ENCODE data around the gene COLQ. TPM values are rescaled to one million over a fixed set of nuclear protein-coding genes. Genes with fewer than 3 reads are reported as not detected.

Gene COLQ
- total RNA-seq, 6 donors from 2014 or later: 1.1 to 34.6 (median 2.6) TPM

DNA sequence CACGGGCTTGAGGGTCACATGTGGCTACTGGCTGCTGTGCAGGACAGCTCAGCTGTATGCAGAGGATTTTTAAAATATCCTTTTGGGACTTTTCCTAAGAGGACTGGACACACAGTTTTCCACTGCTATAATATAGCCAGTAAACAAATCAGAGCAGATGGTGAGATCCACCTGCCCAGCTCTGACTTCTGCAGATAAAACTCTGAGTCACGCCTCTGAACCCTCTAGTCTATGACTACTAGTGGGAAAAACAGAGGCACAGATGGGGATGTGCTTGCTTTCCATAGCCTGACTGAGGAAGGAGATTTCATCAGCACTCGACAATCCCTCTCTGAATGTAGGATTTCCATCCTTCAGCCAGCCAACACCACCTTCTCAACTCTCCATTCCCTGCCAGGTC lies 45.1 kb downstream of the COLQ start:
- 77 to 83% methylated on average over 3 of the region's 3 CpGs for WGBS, 2 donors

DNA sequence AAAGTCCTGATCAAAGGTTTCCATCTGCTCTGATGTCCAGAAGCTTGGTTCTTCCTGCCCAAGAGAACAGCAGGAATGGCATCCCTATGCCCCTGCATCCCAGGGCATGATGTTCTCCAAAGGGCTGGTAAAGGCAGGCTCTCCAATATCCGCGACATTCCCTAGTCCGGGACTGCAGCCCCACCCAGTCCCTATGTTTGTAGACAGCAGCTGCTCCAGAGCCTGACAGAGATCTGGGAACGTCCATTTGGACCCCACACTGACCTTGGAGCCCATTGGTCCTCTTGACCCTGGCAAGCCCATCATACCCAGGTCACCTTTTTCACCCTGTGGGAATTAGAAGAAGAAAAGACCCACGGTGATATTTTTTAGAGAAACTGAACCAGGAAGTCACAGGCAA lies 46.3 kb downstream of the COLQ start:
- H3K4me3 ChIP-seq: no peak overlapping the region
- no peaks in the 10 kb centered on the region for H3K36me3 ChIP-seq
- H3K27me3 ChIP-seq: no peaks in the 10 kb centered on the region
- WGBS, 2 donors: 0 to 72% methylated on average over 1 to 5 of the region's 5 CpGs
- H3K9me3 ChIP-seq: peaks cover 0 to 3% (median 0%) of the 10 kb centered on the region in 4 donors
- no peak for DNase-seq
- no peak for ATAC-seq (ENCODE audit: low FRiP score in 2 of 2)
- no peak for TF ChIP-seq POLR2A (IDR thresholded peaks at IDR 0.05)
- no peak for TF ChIP-seq POLR2AphosphoS5 (IDR thresholded peaks at IDR 0.05)
- no peak for TF ChIP-seq EP300 (IDR thresholded peaks at IDR 0.05)
- TF ChIP-seq, protein P1, sequence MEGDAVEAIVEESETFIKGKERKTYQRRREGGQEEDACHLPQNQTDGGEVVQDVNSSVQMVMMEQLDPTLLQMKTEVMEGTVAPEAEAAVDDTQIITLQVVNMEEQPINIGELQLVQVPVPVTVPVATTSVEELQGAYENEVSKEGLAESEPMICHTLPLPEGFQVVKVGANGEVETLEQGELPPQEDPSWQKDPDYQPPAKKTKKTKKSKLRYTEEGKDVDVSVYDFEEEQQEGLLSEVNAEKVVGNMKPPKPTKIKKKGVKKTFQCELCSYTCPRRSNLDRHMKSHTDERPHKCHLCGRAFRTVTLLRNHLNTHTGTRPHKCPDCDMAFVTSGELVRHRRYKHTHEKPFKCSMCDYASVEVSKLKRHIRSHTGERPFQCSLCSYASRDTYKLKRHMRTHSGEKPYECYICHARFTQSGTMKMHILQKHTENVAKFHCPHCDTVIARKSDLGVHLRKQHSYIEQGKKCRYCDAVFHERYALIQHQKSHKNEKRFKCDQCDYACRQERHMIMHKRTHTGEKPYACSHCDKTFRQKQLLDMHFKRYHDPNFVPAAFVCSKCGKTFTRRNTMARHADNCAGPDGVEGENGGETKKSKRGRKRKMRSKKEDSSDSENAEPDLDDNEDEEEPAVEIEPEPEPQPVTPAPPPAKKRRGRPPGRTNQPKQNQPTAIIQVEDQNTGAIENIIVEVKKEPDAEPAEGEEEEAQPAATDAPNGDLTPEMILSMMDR (IDR thresholded peaks at IDR 0.05): no peak
- H3K27ac ChIP-seq: no peak overlapping the region
- H3K4me1 ChIP-seq: no peaks in the 10 kb centered on the region

More for the DNA sequence above, 45.1 kb downstream of the COLQ start:
- DNase-seq: no peak
- H3K9me3 ChIP-seq: peaks cover 0 to 3% (median 0%) of the 10 kb centered on the region in 4 donors
- TF ChIP-seq, protein P1 (IDR thresholded peaks at IDR 0.05): no peak
- no peak for TF ChIP-seq POLR2AphosphoS5 (IDR thresholded peaks at IDR 0.05)
- TF ChIP-seq POLR2A (IDR thresholded peaks at IDR 0.05): no peak
- TF ChIP-seq EP300 (IDR thresholded peaks at IDR 0.05): no peak
- H3K27me3 ChIP-seq: no peaks in the 10 kb centered on the region
- no peaks in the 10 kb centered on the region for H3K36me3 ChIP-seq
- no peak overlapping the region for H3K27ac ChIP-seq
- no peak overlapping the region for H3K4me3 ChIP-seq
- no peaks in the 10 kb centered on the region for H3K4me1 ChIP-seq
- no peak for ATAC-seq (ENCODE audit: low FRiP score in 2 of 2)

DNA sequence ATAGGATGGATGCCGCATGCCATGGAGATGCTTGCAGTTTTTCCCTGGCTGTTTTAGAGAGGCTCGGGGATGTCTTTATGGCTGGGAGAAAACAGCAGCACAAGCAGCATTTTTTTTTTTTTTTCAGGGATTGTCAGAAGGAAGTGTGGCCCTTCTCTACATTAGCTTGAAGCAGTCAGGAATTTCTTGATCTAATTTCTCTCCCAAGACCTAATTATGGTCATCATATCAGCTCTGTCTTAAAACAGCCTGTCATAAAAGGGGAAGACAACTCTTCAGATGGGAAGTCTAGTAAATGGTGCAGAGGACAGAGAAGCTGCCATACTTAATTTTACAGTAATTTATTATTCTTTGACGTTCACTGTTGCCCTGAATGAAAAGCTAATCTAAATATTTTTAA lies 49.6 kb downstream of the COLQ start:
- ATAC-seq (ENCODE audit: low FRiP score in 2 of 2) (no peak), DNase-seq (no peak)
- TF ChIP-seq POLR2A (IDR thresholded peaks at IDR 0.05) (no peak), POLR2AphosphoS5 (IDR thresholded peaks at IDR 0.05) (no peak), EP300 (IDR thresholded peaks at IDR 0.05) (no peak)
- TF ChIP-seq, protein P1 (IDR thresholded peaks at IDR 0.05): no peak
- H3K27ac ChIP-seq: no peak overlapping the region
- H3K4me3 ChIP-seq: no peak overlapping the region
- H3K27me3 ChIP-seq: no peaks in the 10 kb centered on the region
- H3K36me3 ChIP-seq: no peaks in the 10 kb centered on the region
- H3K4me1 ChIP-seq: no peaks in the 10 kb centered on the region
- 77 to 80% methylated on average over 3 of the region's 3 CpGs for WGBS, 2 donors
- no peaks in the 10 kb centered on the region for H3K9me3 ChIP-seq

DNA sequence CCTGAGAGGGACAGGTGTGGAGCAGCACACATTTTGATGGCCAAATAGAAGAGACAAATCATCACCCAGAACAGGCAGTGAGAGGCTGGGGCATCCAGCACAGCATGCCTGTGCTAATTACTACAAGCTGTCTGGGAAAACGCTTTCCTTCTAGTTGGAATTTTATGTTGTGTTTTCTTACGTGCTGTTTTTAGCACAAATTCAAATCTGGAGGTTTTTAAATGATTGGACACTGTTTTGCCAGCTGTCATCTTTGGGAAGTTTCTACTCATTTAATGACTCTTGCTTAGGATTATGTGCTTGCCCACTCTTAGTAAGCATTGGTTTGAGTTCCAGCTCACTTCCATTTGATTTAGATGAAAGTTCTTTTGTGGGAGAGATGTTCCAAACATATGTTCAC lies 50.7 kb downstream of the COLQ start:
- Histone ChIP-seq H3K4me1 (no peaks in the 10 kb centered on the region), H3K27me3 (no peaks in the 10 kb centered on the region), H3K9me3 (no peaks in the 10 kb centered on the region), H3K27ac (no peak overlapping the region), H3K4me3 (no peak overlapping the region), H3K36me3 (no peaks in the 10 kb centered on the region)
- no peak for TF ChIP-seq POLR2A (IDR thresholded peaks at IDR 0.05)
- TF ChIP-seq, protein P1 (IDR thresholded peaks at IDR 0.05): no peak
- TF ChIP-seq EP300 (IDR thresholded peaks at IDR 0.05): no peak
- TF ChIP-seq POLR2AphosphoS5 (IDR thresholded peaks at IDR 0.05): no peak
- ATAC-seq (ENCODE audit: low FRiP score in 2 of 2) (no peak), DNase-seq (no peak)
- 91 to 93% methylated on average over 2 of the region's 2 CpGs for WGBS, 2 donors

DNA sequence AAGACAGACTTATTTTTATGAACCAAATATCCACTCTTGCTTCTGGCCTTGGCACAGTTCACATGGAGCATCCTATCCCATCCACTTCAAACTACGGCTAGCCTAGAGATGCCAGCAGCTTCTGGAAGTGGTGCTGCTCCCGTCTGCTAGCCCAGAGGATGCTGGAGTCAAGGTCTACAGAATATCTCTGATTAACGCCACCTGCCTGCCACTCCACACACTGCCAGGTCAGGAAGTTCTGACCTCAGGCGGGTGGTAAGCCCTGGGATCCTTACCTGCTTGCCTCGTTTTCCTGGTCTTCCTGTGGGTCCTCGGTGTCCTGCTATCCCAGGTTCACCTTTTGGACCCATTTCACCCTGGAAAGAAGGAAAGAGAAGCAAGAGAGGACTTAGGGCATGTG lies 51.2 kb downstream of the COLQ start:
- H3K36me3 ChIP-seq: no peaks in the 10 kb centered on the region
- no peaks in the 10 kb centered on the region for H3K4me1 ChIP-seq
- no peak overlapping the region for H3K27ac ChIP-seq
- H3K4me3 ChIP-seq: no peak overlapping the region
- TF ChIP-seq, protein P1 (IDR thresholded peaks at IDR 0.05): no peak
- TF ChIP-seq EP300 (IDR thresholded peaks at IDR 0.05) (no peak), POLR2A (IDR thresholded peaks at IDR 0.05) (no peak), POLR2AphosphoS5 (IDR thresholded peaks at IDR 0.05) (no peak)
- H3K9me3 ChIP-seq: no peaks in the 10 kb centered on the region
- DNase-seq (no peak), ATAC-seq (ENCODE audit: low FRiP score in 2 of 2) (no peak)
- WGBS, 2 donors: 84 to 93% methylated on average over 6 of the region's 6 CpGs
- no peaks in the 10 kb centered on the region for H3K27me3 ChIP-seq
